ENCODE data around the gene GPAM. TPM values are rescaled to one million over a fixed set of nuclear protein-coding genes. Genes with fewer than 3 reads are reported as not detected.
"Not testable (repeated sequence)": the region's sequence is repeated elsewhere in the genome, so short reads cannot be mapped to it uniquely, and the experiment has no call there.

GPAM gene
- total RNA-seq, 6 donors from 2014 or later = 6.7 to 26.2 (median 10.6) TPM

GRCh38 chr10:112229901-112230300 is 46.3 kb upstream of the GPAM start:
- Histone ChIP-seq H3K27ac (no peak overlapping the region), H3K4me1 (peaks cover 0 to 22% (median 8%) of the 10 kb centered on the region in 4 donors), H3K4me3 (no peak overlapping the region), H3K9me3 (no peaks in the 10 kb centered on the region), H3K27me3 (no peaks in the 10 kb centered on the region), H3K36me3 (no peaks in the 10 kb centered on the region)
- TF ChIP-seq, protein P1, sequence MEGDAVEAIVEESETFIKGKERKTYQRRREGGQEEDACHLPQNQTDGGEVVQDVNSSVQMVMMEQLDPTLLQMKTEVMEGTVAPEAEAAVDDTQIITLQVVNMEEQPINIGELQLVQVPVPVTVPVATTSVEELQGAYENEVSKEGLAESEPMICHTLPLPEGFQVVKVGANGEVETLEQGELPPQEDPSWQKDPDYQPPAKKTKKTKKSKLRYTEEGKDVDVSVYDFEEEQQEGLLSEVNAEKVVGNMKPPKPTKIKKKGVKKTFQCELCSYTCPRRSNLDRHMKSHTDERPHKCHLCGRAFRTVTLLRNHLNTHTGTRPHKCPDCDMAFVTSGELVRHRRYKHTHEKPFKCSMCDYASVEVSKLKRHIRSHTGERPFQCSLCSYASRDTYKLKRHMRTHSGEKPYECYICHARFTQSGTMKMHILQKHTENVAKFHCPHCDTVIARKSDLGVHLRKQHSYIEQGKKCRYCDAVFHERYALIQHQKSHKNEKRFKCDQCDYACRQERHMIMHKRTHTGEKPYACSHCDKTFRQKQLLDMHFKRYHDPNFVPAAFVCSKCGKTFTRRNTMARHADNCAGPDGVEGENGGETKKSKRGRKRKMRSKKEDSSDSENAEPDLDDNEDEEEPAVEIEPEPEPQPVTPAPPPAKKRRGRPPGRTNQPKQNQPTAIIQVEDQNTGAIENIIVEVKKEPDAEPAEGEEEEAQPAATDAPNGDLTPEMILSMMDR (IDR thresholded peaks at IDR 0.05) = no peak
- ATAC-seq (ENCODE audit: low FRiP score in 2 of 2) (no peak), DNase-seq (no peak)
- whole genome bisulfite sequencing, 2 donors = 84 to 86% methylated on average over 3 of the region's 3 CpGs

DNA sequence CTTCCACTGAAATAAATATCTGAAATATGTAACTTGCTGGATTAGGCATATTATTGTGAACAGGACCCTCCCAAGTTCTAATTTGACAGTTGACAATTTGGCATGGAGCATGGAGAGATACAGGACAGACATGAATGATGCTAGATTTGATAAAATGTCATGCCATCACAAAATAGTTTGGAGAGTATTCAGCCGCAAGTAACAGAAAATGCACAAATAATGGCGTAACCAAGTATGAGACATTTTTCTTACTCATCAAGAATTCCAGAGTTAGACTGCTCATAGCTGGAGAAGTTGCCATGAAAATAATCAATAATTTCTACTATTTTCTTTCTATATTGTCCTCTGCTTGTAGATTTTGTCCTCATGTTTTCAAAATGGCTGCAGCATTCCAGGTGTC is 45.5 kb upstream of the GPAM start:
- ATAC-seq (ENCODE audit: low FRiP score in 2 of 2) (no peak), DNase-seq (no peak)
- WGBS, 2 donors = 91 to 96% methylated on average over 2 of the region's 2 CpGs
- no peak for TF ChIP-seq POLR2AphosphoS5 (IDR thresholded peaks at IDR 0.05)
- TF ChIP-seq EP300 (IDR thresholded peaks at IDR 0.05) = no peak
- TF ChIP-seq, protein P1 (IDR thresholded peaks at IDR 0.05) = no peak
- TF ChIP-seq POLR2A (IDR thresholded peaks at IDR 0.05) = no peak
- peaks cover 0 to 22% (median 8%) of the 10 kb centered on the region in 4 donors for H3K4me1 ChIP-seq
- no peak overlapping the region for H3K27ac ChIP-seq
- H3K27me3 ChIP-seq = no peaks in the 10 kb centered on the region
- no peaks in the 10 kb centered on the region for H3K36me3 ChIP-seq
- H3K9me3 ChIP-seq = no peaks in the 10 kb centered on the region
- no peak overlapping the region for H3K4me3 ChIP-seq

GRCh38 chr10:112228366-112229088 is 45.0 kb upstream of the GPAM start:
- not testable (repeated sequence) for H3K36me3 ChIP-seq; ATAC-seq (ENCODE audit: low FRiP score in 2 of 2); H3K27ac ChIP-seq; H3K4me3 ChIP-seq; H3K27me3 ChIP-seq; DNase-seq; H3K9me3 ChIP-seq
- WGBS, 2 donors = 90 to 92% methylated on average over 3 of the region's 3 CpGs
- peaks cover 0 to 22% (median 8%) of the 10 kb centered on the region in 4 donors for H3K4me1 ChIP-seq

DNA sequence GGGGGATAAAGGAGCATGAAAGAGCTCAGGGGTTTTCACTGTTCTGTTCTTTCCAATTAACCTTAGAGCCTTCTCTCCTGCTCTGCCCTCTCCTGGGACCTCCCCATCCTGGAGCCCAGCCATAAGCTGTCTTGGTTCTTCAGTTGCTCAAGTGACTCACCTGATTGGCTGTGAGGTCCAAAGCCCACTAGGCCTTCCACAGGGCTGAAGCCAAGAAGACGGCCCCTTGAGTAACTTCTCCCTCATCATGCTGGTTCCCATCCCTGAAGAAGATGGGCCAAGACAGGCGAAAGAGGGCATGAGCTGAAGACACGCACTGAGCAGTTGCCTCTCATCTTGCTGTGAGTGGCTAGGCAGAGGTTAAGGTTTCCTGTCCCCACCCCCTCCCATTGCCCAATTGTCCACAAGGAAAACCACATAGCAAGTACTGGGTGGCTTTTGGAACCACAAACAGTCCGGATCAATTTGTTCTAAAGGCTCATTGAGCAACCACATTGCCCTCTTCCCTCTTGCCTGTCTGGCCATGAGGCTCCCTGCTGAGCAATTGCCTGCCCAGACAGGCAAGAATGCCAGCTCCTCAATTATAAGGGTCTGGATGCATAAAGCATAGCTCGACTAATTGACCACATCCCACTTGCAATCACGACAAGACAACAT is 43.9 kb upstream of the GPAM start:
- Histone ChIP-seq H3K4me3 (no peak overlapping the region), H3K36me3 (no peaks in the 10 kb centered on the region), H3K27ac (peak overlapping the region in 1 of 4 donors; percentile 58), H3K9me3 (no peaks in the 10 kb centered on the region), H3K4me1 (peaks cover 0 to 20% (median 7%) of the 10 kb centered on the region in 4 donors), H3K27me3 (no peaks in the 10 kb centered on the region)
- 33 to 67% methylated on average over 6 of the region's 6 CpGs for WGBS, 2 donors
- DNase-seq = peak in 1 of 2 donors; percentile 80
- ATAC-seq (ENCODE audit: low FRiP score in 2 of 2) = peak; percentile 24 to 56
- TF ChIP-seq POLR2AphosphoS5 (IDR thresholded peaks at IDR 0.05) = peak in 1 of 2 donors; percentile 14
- TF ChIP-seq EP300 (IDR thresholded peaks at IDR 0.05) = peak in 1 of 4 donors; percentile 38
- TF ChIP-seq, protein P1 (IDR thresholded peaks at IDR 0.05) = no peak

DNA sequence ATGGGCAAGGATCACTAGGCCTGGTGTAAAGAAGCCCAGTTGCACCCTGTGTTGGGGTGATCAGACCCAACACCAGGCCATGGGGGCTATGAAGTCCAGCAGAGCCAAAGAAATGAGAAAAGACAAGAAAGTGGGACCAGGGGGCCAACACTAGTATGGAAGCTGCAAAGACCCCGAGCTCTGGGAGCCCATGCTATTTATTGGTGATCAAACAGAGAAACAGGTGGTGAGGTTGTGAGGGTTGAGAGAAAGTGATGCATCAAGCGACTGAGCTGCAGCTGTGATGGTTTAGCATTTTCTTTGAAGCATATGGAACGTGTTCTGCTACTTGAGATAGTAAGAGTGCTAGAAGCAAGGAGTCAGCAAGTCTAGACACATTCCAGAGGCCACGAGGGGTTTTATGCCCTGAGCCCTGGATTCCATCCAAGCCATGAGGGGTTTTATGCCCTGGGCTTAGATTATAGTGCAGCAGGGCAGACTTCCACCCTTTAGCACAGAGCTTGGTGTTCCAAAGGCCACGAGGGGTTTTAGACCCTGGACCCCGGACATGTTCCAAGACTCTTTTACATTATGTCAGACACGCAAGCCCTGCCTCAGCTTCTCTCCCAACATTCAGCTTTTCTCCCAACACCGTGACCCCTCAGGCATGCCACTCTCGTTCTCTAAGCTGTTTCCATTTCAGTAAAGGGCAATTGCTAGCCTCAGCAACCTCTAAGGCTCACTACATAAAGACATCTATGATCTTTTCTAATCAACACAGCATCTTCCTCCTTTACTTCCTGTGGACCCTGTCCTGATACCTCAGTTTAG is 43.1 kb upstream of the GPAM start:
- Histone ChIP-seq H3K27ac (peak overlapping the region in 1 of 4 donors; percentile 58), H3K4me3 (no peak overlapping the region), H3K27me3 (no peaks in the 10 kb centered on the region), H3K9me3 (no peaks in the 10 kb centered on the region), H3K4me1 (peaks cover 0 to 11% (median 0%) of the 10 kb centered on the region in 4 donors), H3K36me3 (no peaks in the 10 kb centered on the region)
- TF ChIP-seq, protein P1 (IDR thresholded peaks at IDR 0.05) = no peak
- TF ChIP-seq EP300 (IDR thresholded peaks at IDR 0.05) = no peak
- TF ChIP-seq POLR2AphosphoS5 (IDR thresholded peaks at IDR 0.05) = no peak
- no peak for TF ChIP-seq POLR2A (IDR thresholded peaks at IDR 0.05)
- DNase-seq (no peak), ATAC-seq (ENCODE audit: low FRiP score in 2 of 2) (no peak)
- WGBS, 2 donors = 72 to 76% methylated on average over 9 of the region's 9 CpGs

All from upper lobe of left lung (tissue), 6 donors.